ENCODE data around the gene LRP5.

DNA sequence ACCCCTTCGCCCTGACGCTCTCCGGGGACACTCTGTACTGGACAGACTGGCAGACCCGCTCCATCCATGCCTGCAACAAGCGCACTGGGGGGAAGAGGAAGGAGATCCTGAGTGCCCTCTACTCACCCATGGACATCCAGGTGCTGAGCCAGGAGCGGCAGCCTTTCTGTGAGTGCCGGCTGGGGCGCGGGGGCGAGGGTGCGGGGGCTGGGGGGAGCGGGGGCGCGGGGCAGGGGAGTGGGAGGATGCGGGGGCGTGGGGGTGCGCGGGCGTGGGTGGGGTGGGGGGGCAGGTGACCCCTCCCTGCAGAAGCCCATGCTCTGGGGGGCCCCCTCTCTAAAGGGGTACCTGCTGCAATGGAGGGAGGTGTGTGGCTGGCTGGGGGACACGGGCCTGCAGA, 51.4 kb downstream of the LRP5 start:
- TF ChIP-seq, protein P1, sequence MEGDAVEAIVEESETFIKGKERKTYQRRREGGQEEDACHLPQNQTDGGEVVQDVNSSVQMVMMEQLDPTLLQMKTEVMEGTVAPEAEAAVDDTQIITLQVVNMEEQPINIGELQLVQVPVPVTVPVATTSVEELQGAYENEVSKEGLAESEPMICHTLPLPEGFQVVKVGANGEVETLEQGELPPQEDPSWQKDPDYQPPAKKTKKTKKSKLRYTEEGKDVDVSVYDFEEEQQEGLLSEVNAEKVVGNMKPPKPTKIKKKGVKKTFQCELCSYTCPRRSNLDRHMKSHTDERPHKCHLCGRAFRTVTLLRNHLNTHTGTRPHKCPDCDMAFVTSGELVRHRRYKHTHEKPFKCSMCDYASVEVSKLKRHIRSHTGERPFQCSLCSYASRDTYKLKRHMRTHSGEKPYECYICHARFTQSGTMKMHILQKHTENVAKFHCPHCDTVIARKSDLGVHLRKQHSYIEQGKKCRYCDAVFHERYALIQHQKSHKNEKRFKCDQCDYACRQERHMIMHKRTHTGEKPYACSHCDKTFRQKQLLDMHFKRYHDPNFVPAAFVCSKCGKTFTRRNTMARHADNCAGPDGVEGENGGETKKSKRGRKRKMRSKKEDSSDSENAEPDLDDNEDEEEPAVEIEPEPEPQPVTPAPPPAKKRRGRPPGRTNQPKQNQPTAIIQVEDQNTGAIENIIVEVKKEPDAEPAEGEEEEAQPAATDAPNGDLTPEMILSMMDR (conservative IDR thresholded peaks at IDR 0.05; ENCODE audit: low read length): no peak
- TF ChIP-seq EZH2phosphoT487 (IDR thresholded peaks at IDR 0.05; ENCODE audit: borderline replicate concordance): no peak

All from Loucy (cell line).